ENCODE results near the gene GTSE1.

Gene GTSE1

GRCh38 chr22:46273432-46274148, 23.1 kb upstream of the GTSE1 start:
- DNase-seq (ENCODE audit: low read depth, low spot score), result no peak

- DNase-seq (ENCODE audit: low read depth, low spot score), result no peak
These were observed 22.3 kb upstream of the GTSE1 start for GRCh38 chr22:46274381-46274780.

- no peak for DNase-seq (ENCODE audit: low read depth, low spot score)
These were observed 21.1 kb upstream of the GTSE1 start for GRCh38 chr22:46275455-46276122.

DNA sequence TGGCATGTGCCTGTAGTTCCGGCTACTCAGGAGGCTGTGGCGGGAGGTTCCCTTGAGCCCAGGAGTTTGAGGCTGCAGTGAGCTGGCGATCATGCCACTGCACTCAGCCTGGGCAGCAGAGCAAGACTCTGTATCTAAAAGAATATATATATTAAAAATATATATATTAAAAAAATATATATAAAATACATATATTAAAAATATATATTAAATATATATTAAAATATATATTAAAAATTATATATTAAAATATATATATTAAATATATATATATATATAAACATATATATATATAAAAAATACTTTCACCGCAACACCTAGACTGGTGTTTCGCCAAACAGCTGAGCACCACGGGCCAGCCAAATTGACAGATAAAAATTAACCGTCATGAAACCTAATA, 20.1 kb upstream of the GTSE1 start:
- DNase-seq (ENCODE audit: low read depth, low spot score), result no peak

DNA sequence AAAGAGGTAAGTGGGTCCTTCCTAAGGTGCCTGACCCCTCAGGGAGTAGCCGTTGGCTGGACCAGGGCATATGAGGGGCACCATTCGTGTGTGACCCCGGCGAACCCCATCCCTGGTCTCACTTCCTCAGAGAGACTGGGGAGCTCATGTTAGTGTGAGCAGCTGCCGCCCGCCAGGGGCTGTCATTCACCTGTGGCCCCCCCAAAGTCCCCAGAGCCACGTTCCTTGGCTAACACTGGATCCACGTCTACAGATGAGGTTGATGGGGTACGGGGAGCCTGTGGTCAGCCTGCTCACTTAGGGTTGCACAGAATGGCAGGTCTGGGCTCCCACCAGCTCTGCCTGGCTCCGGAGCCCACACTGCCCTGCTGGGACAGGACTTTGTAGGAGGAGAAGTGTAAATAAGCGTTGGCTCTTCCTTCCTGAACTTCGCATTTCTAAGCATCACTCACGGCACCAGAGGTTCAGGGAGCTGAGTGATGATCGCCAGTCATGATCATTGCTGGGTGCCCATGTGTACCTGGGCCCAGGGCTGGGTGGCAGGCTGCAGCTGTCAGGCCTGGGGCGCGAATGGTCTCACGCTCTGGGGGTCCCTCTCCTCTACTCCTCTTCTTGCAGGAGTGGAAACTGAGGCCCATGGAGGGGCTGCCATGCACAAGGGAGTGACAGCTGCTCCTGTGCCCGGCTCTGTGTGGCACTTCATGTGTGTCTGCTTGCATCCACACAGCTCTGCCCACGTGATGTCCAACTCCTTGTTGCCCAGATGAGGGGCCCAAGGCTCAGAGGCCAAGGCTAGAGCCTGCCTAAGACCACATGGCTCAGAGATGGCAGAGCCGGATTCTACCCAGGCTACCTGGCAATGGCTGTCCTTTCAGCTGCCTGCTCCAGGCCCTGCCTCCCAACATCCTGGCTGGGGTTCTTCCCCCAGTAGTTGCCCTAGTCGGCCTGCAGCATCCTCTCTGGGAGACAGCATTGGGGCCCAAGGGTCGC, 17.7 kb upstream of the GTSE1 start:
- DNase-seq (ENCODE audit: low read depth, low spot score), result no peak

- no peak for DNase-seq (ENCODE audit: low read depth, low spot score)
These were observed 16.4 kb upstream of the GTSE1 start for GRCh38 chr22:46280063-46280817.

- DNase-seq (ENCODE audit: low read depth, low spot score), result no peak
These were observed 15.6 kb upstream of the GTSE1 start for GRCh38 chr22:46280999-46281623.

- DNase-seq (ENCODE audit: low read depth, low spot score), result no peak
These were observed 14.6 kb upstream of the GTSE1 start for GRCh38 chr22:46281866-46282678.

DNA sequence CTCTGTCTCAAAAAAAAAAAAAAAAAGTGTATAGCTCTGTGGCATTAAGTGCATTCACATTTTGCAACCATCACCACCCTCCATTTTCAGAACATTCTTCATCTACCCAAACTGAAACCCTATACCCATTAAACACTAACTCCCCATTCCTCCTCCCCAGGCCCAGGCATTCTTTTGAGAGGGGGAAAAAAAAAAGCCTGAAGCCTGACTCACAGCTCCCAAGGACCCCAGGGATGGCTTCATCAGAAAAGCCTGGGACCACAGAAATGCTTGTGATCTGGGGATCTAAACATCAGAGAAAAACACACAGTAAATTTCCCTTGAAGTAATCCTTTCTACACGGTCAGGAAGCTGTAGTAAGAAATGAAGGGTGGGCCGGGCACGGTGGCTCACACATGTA, 10.7 kb upstream of the GTSE1 start:
- DNase-seq (ENCODE audit: low read depth, low spot score), result no peak

- no peak for DNase-seq (ENCODE audit: low read depth, low spot score)
These were observed 9.5 kb upstream of the GTSE1 start for GRCh38 chr22:46286941-46287872.

- no peak for DNase-seq (ENCODE audit: low read depth, low spot score)
These were observed 8.6 kb upstream of the GTSE1 start for GRCh38 chr22:46287873-46288751.

DNA sequence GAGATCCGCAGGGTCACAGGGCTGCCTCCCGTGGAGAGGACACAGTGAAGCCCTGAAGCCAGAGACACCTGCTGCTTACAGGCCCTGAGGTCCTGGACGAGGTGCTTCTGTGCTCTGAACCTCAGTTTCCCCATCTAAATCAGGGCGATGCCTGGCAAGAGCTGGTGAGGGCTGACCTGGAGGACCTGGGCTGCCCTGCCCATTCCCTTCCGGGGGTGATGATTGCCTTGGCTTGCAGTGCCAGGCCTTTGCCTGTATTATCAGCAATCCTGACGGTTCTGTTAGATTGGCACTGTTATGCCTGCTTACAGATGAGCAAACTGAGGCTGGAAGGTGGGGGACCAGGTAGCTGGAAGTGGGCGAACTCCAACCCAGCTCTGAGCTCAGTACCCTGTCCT, 7.8 kb upstream of the GTSE1 start:
- DNase-seq (ENCODE audit: low read depth, low spot score), result no peak

DNA sequence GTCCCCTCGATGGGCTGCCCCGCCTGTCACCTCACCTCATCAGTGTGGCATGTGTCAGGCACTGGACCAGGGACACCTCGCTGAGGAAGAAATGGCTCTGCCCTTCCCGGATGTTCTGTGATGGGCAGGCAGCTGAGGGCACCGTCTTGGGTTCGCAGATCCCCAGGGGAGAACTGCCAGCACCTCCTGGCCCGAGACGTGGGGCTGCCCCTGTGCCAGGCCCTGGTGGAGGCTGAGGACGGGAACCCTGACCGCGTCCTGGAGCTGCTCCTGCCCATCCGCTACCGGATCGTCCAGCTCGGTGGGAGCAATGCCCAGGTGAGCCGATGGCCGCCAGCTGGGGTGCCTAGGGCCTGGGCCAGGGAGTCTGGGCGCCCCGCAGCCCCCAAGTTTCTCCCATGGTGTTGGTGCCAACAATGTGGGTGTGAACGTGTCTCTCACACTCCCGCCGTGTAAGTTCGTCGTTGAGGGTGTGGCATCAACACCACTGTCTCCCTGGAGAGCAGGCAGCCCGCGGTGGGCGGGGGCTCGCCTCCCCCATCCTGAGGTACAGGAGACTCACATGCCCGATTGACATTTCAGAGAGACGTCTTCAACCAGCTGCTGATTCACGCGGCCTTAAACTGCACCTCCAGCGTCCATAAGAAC, 7.3 kb upstream of the GTSE1 start:
- no peak for DNase-seq (ENCODE audit: low read depth, low spot score)

DNA sequence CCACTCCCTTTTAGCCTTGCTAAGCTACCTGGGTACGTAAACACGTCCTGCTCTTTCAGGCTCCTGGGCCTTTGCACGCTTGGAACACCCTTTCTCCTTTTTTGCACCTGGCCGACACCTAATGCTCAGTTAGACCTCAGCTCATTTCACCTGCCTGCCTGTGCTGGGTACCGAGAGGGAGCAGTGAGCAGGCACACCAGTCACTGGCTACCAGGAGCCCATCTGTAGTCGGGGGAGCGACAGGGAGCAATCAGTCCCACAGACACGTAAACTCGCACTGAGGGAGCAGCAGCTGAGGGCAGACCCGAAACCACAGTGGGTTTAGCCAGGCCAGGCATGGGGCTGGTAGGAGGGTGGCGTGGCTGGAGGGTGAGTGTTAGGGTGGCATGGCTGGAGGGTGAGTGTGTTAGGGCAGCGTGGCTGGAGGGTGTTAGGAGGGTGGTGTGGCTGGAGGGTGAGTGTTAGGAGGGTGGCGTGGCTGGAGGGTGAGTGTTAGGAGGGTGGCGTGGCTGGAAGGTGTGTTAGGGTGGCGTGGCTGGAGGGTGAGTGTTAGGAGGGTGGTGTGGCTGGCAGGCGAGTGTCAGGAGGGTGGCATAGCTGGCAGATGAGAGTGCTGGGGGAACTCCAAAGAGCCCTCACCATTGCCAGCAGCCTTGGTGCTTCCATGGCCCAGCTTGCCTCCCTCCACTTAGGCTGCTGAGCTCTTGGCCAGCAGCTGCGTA, 6.4 kb upstream of the GTSE1 start:
- DNase-seq (ENCODE audit: low read depth, low spot score), result no peak

GRCh38 chr22:46290843-46291785, 5.6 kb upstream of the GTSE1 start:
- DNase-seq (ENCODE audit: low read depth, low spot score), result no peak

- DNase-seq (ENCODE audit: low read depth, low spot score), result no peak
These were observed 4.5 kb upstream of the GTSE1 start for GRCh38 chr22:46292173-46292572.

Data from ELF-1 (cell line).